GM20000 (cell line): ENCODE results near the gene COA8.

Source experiments
- DNase-seq: peaks from one replicate; pipeline ENCODE4 v3.0.0; 2012; ENCODE audit warnings: low spot score
- TF ChIP-seq, protein P1 (sequence below): IDR thresholded peaks from 2 replicates; pipeline ENCODE4 v1.5.1; 2012; ENCODE audit warnings: mild to moderate bottlenecking, control low read depth; ENCODE audit errors: extremely low read depth, missing control alignments

COA8 gene

DNA sequence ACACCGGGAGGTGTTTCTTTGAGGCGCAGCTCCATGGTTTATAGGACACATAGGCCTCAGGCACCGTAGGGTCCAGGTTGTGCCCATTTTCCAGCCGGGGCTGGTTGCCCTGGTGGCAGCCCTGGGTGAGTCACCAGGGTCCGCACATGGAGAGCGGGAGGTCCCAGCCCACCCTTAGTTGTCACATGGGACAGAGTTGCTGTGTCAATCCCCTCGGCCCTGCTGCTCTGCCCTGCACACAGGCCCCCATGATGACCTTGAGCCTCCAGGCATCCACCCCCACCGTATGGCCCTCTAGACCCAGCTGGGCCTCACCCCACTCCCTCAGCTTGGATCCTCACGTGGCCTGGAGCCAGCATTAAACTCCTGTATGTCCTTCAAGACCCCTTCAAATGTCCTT lies 26.1 kb upstream of the COA8 start:
- DNase-seq = no peak
- TF ChIP-seq, protein P1, sequence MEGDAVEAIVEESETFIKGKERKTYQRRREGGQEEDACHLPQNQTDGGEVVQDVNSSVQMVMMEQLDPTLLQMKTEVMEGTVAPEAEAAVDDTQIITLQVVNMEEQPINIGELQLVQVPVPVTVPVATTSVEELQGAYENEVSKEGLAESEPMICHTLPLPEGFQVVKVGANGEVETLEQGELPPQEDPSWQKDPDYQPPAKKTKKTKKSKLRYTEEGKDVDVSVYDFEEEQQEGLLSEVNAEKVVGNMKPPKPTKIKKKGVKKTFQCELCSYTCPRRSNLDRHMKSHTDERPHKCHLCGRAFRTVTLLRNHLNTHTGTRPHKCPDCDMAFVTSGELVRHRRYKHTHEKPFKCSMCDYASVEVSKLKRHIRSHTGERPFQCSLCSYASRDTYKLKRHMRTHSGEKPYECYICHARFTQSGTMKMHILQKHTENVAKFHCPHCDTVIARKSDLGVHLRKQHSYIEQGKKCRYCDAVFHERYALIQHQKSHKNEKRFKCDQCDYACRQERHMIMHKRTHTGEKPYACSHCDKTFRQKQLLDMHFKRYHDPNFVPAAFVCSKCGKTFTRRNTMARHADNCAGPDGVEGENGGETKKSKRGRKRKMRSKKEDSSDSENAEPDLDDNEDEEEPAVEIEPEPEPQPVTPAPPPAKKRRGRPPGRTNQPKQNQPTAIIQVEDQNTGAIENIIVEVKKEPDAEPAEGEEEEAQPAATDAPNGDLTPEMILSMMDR = no peak

GRCh38 chr14:103537175-103537990 lies 25.4 kb upstream of the COA8 start:
- no peak for DNase-seq
- TF ChIP-seq, protein P1 = no peak

DNA sequence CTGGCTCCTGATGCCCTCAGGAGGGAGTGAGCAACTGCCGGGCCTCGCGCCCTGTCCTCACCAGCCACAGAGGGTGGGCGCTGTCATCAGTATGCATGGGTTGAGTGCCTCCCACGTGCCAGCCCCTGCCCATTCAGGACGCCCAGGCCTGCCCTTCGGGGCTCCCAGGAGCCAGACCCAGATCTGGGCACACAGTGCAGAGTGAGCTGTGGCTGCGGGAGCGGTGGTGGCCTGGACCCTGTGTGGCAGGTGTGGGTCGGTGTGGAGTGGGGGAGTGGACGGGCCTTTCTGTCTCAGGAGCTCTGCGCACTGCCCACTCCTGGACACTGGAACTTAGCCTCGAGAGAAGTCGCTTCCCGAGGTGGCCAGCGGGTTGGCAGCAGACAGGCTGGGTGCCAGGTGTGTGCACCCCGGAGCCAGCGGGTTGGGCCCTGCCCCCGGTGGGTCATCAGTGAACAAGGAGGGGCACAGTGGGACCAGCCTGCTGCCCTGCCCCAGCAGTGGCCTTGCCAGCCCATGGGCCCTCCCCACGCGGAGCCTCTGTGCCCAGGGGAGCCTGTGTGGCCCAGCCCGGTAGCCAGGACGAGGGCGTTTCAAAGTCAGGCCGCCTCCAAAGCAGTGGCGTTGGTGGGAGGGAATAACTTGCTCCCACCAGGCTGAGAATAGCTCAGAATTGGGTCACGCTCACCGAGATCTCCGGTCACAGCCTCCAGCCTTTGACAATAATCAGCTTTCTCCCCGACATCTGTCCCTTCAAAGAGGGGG lies 24.3 kb upstream of the COA8 start:
- TF ChIP-seq, protein P1 = no peak

GRCh38 chr14:103539056-103539825 lies 23.5 kb upstream of the COA8 start:
- TF ChIP-seq, protein P1 = no peak
- no peak for DNase-seq

More for the DNA sequence above, 24.3 kb upstream of the COA8 start:
- no peak for DNase-seq

- TF ChIP-seq, protein P1 = no peak
- no peak for DNase-seq
Measured at GRCh38 chr14:103540821-103541708, 21.7 kb upstream of the COA8 start.

GRCh38 chr14:103541709-103542604 lies 20.8 kb upstream of the COA8 start:
- TF ChIP-seq, protein P1 = no peak
- DNase-seq = no peak
